ENCODE results near the gene ADCY7.

ADCY7 gene

GRCh38 chr16:50300942-50301625 is 34.7 kb downstream of the ADCY7 start:
- DNase-seq = no peak

GRCh38 chr16:50301626-50302471 is 35.5 kb downstream of the ADCY7 start:
- no peak for DNase-seq

GRCh38 chr16:50302472-50303005 is 36.2 kb downstream of the ADCY7 start:
- DNase-seq = no peak

- DNase-seq = no peak
These were observed 36.8 kb downstream of the ADCY7 start for GRCh38 chr16:50303041-50303604.

- DNase-seq = no peak
These were observed 37.5 kb downstream of the ADCY7 start for GRCh38 chr16:50303605-50304466.

GRCh38 chr16:50304467-50305440 is 38.4 kb downstream of the ADCY7 start:
- no peak for DNase-seq

- DNase-seq = no peak
These were observed 39.2 kb downstream of the ADCY7 start for GRCh38 chr16:50305441-50306061.

GRCh38 chr16:50306287-50306686 is 39.9 kb downstream of the ADCY7 start:
- no peak for DNase-seq

- no peak for DNase-seq
These were observed 42.0 kb downstream of the ADCY7 start for GRCh38 chr16:50308237-50308965.

- no peak for DNase-seq
These were observed 42.8 kb downstream of the ADCY7 start for GRCh38 chr16:50309156-50309526.

- DNase-seq = no peak
These were observed 43.4 kb downstream of the ADCY7 start for GRCh38 chr16:50309527-50310307.

- no peak for DNase-seq
These were observed 44.2 kb downstream of the ADCY7 start for GRCh38 chr16:50310308-50311133.

GRCh38 chr16:50311134-50311528 is 44.8 kb downstream of the ADCY7 start:
- no peak for DNase-seq

GRCh38 chr16:50311891-50312501 is 45.6 kb downstream of the ADCY7 start:
- no peak for DNase-seq

- no peak for DNase-seq
These were observed 47.5 kb downstream of the ADCY7 start for GRCh38 chr16:50313596-50314478.

GRCh38 chr16:50314665-50315064 is 48.3 kb downstream of the ADCY7 start:
- no peak for DNase-seq
